Measurements from ENCODE around the gene TRIML2. TPM values are rescaled to one million over a fixed set of nuclear protein-coding genes. Genes with fewer than 3 reads are reported as not detected.

The TRIML2 gene
- total and polyA plus RNA-seq, 9 of the 15 experiments (the other 6 are each of a cell fraction or from before 2014, with no cell fraction given): 0.03 to 0.16 TPM; not detected in 7

DNA sequence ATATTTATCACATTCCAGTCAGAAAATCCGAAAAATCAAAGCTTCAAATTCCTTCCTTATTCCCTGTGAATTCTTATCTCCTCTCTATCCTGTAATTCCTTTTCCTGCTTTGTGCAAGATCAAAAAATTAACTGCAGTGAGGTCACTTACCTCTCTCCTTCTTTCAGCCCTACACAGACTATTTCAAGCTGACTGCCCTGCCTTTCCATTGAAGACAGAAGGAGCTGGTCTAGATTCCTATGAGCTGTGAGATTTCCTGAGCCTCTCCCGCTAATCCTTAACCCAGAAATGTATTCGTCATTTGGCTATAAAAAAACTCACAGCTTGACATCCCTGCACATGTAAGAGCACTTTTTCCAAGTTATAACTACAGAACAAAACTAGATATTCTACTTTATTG, 26.6 kb downstream of the TRIML2 start:
- no peaks in the 10 kb centered on the region for H3K4me1 ChIP-seq (replicated peaks in 1 of 2; ENCODE audit: control insufficient read depth in 2 of 2, insufficient read depth in 2 of 2, low read length in 2 of 2)
- no peaks in the 10 kb centered on the region for H4K20me1 ChIP-seq (replicated peaks; ENCODE audit: control insufficient read depth, insufficient read depth, low read length)
- DNase-seq (ENCODE audit: extremely low read depth in 1 of 4, low spot score in 3 of 4) (no peak), FAIRE-seq (no peak), ATAC-seq (no peak)
- CTCF ChIA-PET (ENCODE audit: low intra/inter-chr PET ratio): no interaction called here
- 0% methylated on average over 3 of the region's 3 CpGs for WGBS (ENCODE audit: insufficient coverage, low coverage, missing lambda C conversion rate)
- no peak overlapping the region for H3K9ac ChIP-seq (ENCODE audit: insufficient read depth in 1 of 2, low read depth in 2 of 2, low read length in 2 of 2)
- H3K27me3 ChIP-seq (ENCODE audit: control insufficient read depth in 2 of 2, insufficient read depth in 2 of 2, low read length in 2 of 2): no peaks in the 10 kb centered on the region
- no TSS peak for BruUV-seq (replicated peaks)
- POLR2A ChIA-PET: no interaction called here
- no peak overlapping the region for H2AFZ ChIP-seq (ENCODE audit: low read depth, low read length)
- no peaks in the 10 kb centered on the region for H3K9me1 ChIP-seq (ENCODE audit: control insufficient read depth, insufficient read depth, low read length)
- no peak overlapping the region for H3K4me3 ChIP-seq
- H3K79me2 ChIP-seq (ENCODE audit: control insufficient read depth, insufficient read depth, low read length): no peaks in the 10 kb centered on the region
- no peak overlapping the region for H3K4me2 ChIP-seq (ENCODE audit: insufficient read depth, low read length)
- H3K36me3 ChIP-seq (ENCODE audit: control insufficient read depth, insufficient read depth, low read length): no peaks in the 10 kb centered on the region
- in situ Hi-C loops (cut with MboI): no loop called here
- no peak overlapping the region for H3K27ac ChIP-seq (ENCODE audit: extremely low read depth, low read depth, low read length)
- intact Hi-C loops (cut with micrococcal nuclease): no loop called here
- no peaks in the 10 kb centered on the region for H3K9me3 ChIP-seq (replicated peaks; ENCODE audit: control insufficient read depth, insufficient read depth, low read depth, low read length)
- TF ChIP-seq SMARCE1 (IDR thresholded peaks at IDR 0.05) (no peak), TAF15 (IDR thresholded peaks at IDR 0.05; ENCODE audit: low read depth, low read length) (no peak), ZNF644 (tag; IDR thresholded peaks at IDR 0.05; ENCODE audit: low read depth) (no peak), ELF2 (CRISPR knock-in tag; IDR thresholded peaks at IDR 0.05) (no peak), PHF20 (IDR thresholded peaks at IDR 0.05; ENCODE audit: partially characterized antibody) (no peak), ZNF146 (CRISPR knock-in tag; IDR thresholded peaks at IDR 0.05; ENCODE audit: unreplicated experiment) (no peak), DDX20 (tag; IDR thresholded peaks at IDR 0.05; ENCODE audit: low read depth) (no peak), XRCC5 (IDR thresholded peaks at IDR 0.05; ENCODE audit: low read depth, low read length) (no peak), CREBBP (IDR thresholded peaks at IDR 0.05; ENCODE audit: low read depth, low read length) (no peak), GABPB2 (CRISPR knock-in tag; conservative IDR thresholded peaks at IDR 0.05) (no peak), THRAP3 (IDR thresholded peaks at IDR 0.05; ENCODE audit: borderline replicate concordance) (no peak), ESRRB (CRISPR knock-in tag; IDR thresholded peaks at IDR 0.05; ENCODE audit: borderline replicate concordance) (no peak)
- TF ChIP-seq, protein P1, sequence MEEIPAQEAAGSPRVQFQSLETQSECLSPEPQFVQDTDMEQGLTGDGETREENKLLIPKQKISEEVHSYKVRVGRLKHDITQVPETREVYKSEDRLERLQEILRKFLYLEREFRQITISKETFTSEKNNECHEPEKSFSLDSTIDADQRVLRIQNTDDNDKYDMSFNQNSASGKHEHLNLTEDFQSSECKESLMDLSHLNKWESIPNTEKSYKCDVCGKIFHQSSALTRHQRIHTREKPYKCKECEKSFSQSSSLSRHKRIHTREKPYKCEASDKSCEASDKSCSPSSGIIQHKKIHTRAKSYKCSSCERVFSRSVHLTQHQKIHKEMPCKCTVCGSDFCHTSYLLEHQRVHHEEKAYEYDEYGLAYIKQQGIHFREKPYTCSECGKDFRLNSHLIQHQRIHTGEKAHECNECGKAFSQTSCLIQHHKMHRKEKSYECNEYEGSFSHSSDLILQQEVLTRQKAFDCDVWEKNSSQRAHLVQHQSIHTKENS (CRISPR knock-in tag; IDR thresholded peaks at IDR 0.05): no peak
- TF ChIP-seq, protein P2, sequence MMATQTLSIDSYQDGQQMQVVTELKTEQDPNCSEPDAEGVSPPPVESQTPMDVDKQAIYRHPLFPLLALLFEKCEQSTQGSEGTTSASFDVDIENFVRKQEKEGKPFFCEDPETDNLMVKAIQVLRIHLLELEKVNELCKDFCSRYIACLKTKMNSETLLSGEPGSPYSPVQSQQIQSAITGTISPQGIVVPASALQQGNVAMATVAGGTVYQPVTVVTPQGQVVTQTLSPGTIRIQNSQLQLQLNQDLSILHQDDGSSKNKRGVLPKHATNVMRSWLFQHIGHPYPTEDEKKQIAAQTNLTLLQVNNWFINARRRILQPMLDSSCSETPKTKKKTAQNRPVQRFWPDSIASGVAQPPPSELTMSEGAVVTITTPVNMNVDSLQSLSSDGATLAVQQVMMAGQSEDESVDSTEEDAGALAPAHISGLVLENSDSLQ (IDR thresholded peaks at IDR 0.05): no peak
- TF ChIP-seq, protein P3, sequence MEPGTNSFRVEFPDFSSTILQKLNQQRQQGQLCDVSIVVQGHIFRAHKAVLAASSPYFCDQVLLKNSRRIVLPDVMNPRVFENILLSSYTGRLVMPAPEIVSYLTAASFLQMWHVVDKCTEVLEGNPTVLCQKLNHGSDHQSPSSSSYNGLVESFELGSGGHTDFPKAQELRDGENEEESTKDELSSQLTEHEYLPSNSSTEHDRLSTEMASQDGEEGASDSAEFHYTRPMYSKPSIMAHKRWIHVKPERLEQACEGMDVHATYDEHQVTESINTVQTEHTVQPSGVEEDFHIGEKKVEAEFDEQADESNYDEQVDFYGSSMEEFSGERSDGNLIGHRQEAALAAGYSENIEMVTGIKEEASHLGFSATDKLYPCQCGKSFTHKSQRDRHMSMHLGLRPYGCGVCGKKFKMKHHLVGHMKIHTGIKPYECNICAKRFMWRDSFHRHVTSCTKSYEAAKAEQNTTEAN (CRISPR knock-in tag; IDR thresholded peaks at IDR 0.05): no peak
- TF ChIP-seq, protein P4, sequence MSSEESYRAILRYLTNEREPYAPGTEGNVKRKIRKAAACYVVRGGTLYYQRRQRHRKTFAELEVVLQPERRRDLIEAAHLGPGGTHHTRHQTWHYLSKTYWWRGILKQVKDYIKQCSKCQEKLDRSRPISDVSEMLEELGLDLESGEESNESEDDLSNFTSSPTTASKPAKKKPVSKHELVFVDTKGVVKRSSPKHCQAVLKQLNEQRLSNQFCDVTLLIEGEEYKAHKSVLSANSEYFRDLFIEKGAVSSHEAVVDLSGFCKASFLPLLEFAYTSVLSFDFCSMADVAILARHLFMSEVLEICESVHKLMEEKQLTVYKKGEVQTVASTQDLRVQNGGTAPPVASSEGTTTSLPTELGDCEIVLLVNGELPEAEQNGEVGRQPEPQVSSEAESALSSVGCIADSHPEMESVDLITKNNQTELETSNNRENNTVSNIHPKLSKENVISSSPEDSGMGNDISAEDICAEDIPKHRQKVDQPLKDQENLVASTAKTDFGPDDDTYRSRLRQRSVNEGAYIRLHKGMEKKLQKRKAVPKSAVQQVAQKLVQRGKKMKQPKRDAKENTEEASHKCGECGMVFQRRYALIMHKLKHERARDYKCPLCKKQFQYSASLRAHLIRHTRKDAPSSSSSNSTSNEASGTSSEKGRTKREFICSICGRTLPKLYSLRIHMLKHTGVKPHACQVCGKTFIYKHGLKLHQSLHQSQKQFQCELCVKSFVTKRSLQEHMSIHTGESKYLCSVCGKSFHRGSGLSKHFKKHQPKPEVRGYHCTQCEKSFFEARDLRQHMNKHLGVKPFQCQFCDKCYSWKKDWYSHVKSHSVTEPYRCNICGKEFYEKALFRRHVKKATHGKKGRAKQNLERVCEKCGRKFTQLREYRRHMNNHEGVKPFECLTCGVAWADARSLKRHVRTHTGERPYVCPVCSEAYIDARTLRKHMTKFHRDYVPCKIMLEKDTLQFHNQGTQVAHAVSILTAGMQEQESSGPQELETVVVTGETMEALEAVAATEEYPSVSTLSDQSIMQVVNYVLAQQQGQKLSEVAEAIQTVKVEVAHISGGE (CRISPR knock-in tag; IDR thresholded peaks at IDR 0.05): no peak
